HG02981 (cell line): ENCODE data around the gene VEGFA.
A peak's percentile ranks its signal among the peaks of the same experiment; 100 is the strongest.

Source experiments
- ATAC-seq: cut with Tn5 transposase; IDR thresholded peaks from one replicate; pipeline ENCODE4 v1.9.1; 2021; ENCODE audit warnings: mild to moderate bottlenecking, moderate library complexity; ENCODE audit not compliant: unreplicated experiment

The VEGFA gene

GRCh38 chr6:43769526-43770371 lies at the start of gene VEGFA:
VEGFA (plus strand) TSS chr6:43770211.
- peak; percentile 43 for ATAC-seq

- ATAC-seq, result no peak
These were observed 49.0 kb upstream of the VEGFA start for GRCh38 chr6:43720999-43721398.

- no peak for ATAC-seq
These were observed 47.0 kb upstream of the VEGFA start for GRCh38 chr6:43722920-43723545.

- ATAC-seq, result peak; percentile 59
These were observed 46.2 kb upstream of the VEGFA start for GRCh38 chr6:43723737-43724295.

GRCh38 chr6:43724354-43724753 lies 45.7 kb upstream of the VEGFA start:
- no peak for ATAC-seq

GRCh38 chr6:43724914-43725642 lies 44.9 kb upstream of the VEGFA start:
- peak; percentile 69 for ATAC-seq

- ATAC-seq, result no peak
These were observed 44.1 kb upstream of the VEGFA start for GRCh38 chr6:43725643-43726580.

GRCh38 chr6:43727634-43728033 lies 42.4 kb upstream of the VEGFA start:
- ATAC-seq, result no peak

- no peak for ATAC-seq
These were observed 41.4 kb upstream of the VEGFA start for GRCh38 chr6:43728586-43728985.

GRCh38 chr6:43729537-43729936 lies 40.5 kb upstream of the VEGFA start:
- ATAC-seq, result no peak

- ATAC-seq, result no peak
These were observed 39.4 kb upstream of the VEGFA start for GRCh38 chr6:43730634-43731033.

GRCh38 chr6:43733471-43734293 lies 36.3 kb upstream of the VEGFA start:
- ATAC-seq, result peak; percentile 67

- peak; percentile 19 for ATAC-seq
These were observed 35.7 kb upstream of the VEGFA start for GRCh38 chr6:43734294-43734665.

- no peak for ATAC-seq
These were observed 34.3 kb upstream of the VEGFA start for GRCh38 chr6:43735642-43736199.

- ATAC-seq, result no peak
These were observed 33.7 kb upstream of the VEGFA start for GRCh38 chr6:43736211-43736786.

- no peak for ATAC-seq
These were observed 33.2 kb upstream of the VEGFA start for GRCh38 chr6:43736844-43737243.

GRCh38 chr6:43737272-43738081 lies 32.5 kb upstream of the VEGFA start:
- ATAC-seq, result no peak

GRCh38 chr6:43738267-43738676 lies 31.7 kb upstream of the VEGFA start:
- ATAC-seq, result no peak
